ENCODE results near the gene TP53BP2. TPM values are rescaled to one million over a fixed set of nuclear protein-coding genes. Genes with fewer than 3 reads are reported as not detected.

TP53BP2 gene
- total and polyA plus RNA-seq, 2 experiments from 2014 or later: 36.8 to 93.5 TPM

- DNase-seq (ENCODE audit: low read depth in 1 of 2, low spot score in 1 of 2): peak in 1 of 2 donors; percentile 52
- H3K9me3 ChIP-seq (ENCODE audit: low read depth): no peaks in the 10 kb centered on the region
- peaks cover 86% of the 10 kb centered on the region for H3K4me1 ChIP-seq (ENCODE audit: low read depth)
- peak overlapping the region; percentile 14 for H3K4me3 ChIP-seq
- TF ChIP-seq CTCF (IDR thresholded peaks at IDR 0.05; ENCODE audit: low read depth, low read length): no peak
- H3K36me3 ChIP-seq: no peaks in the 10 kb centered on the region
- peak overlapping the region; percentile 88 for H3K27ac ChIP-seq
- no peaks in the 10 kb centered on the region for H3K27me3 ChIP-seq
These were observed 8.1 kb downstream of the TP53BP2 start for GRCh38 chr1:223837687-223838086.

GRCh38 chr1:223837206-223837605 lies 8.5 kb downstream of the TP53BP2 start:
- Histone ChIP-seq H3K4me3 (peak overlapping the region; percentile 13), H3K27ac (peak overlapping the region; percentile 88), H3K4me1 (ENCODE audit: low read depth) (peaks cover 87% of the 10 kb centered on the region), H3K27me3 (no peaks in the 10 kb centered on the region), H3K36me3 (no peaks in the 10 kb centered on the region), H3K9me3 (ENCODE audit: low read depth) (no peaks in the 10 kb centered on the region)
- no peak for TF ChIP-seq CTCF (IDR thresholded peaks at IDR 0.05; ENCODE audit: low read depth, low read length)
- DNase-seq (ENCODE audit: low read depth in 1 of 2, low spot score in 1 of 2): peak; percentile 23 to 67

GRCh38 chr1:223836586-223836985 lies 9.2 kb downstream of the TP53BP2 start:
- no peaks in the 10 kb centered on the region for H3K9me3 ChIP-seq (ENCODE audit: low read depth)
- no peaks in the 10 kb centered on the region for H3K27me3 ChIP-seq
- peak overlapping the region; percentile 88 for H3K27ac ChIP-seq
- no peak overlapping the region for H3K4me3 ChIP-seq
- no peaks in the 10 kb centered on the region for H3K36me3 ChIP-seq
- no peak for DNase-seq (ENCODE audit: low read depth in 1 of 2, low spot score in 1 of 2)
- TF ChIP-seq CTCF (IDR thresholded peaks at IDR 0.05; ENCODE audit: low read depth, low read length): no peak
- peaks cover 92% of the 10 kb centered on the region for H3K4me1 ChIP-seq (ENCODE audit: low read depth)

GRCh38 chr1:223835754-223836153 lies 10.0 kb downstream of the TP53BP2 start:
- TF ChIP-seq CTCF (IDR thresholded peaks at IDR 0.05; ENCODE audit: low read depth, low read length): no peak
- H3K36me3 ChIP-seq: no peaks in the 10 kb centered on the region
- no peaks in the 10 kb centered on the region for H3K9me3 ChIP-seq (ENCODE audit: low read depth)
- no peak overlapping the region for H3K4me3 ChIP-seq
- peak in 1 of 2 donors; percentile 45 for DNase-seq (ENCODE audit: low read depth in 1 of 2, low spot score in 1 of 2)
- no peaks in the 10 kb centered on the region for H3K27me3 ChIP-seq
- H3K27ac ChIP-seq: peak overlapping the region; percentile 88
- peaks cover 85% of the 10 kb centered on the region for H3K4me1 ChIP-seq (ENCODE audit: low read depth)

- Histone ChIP-seq H3K27me3 (no peaks in the 10 kb centered on the region), H3K27ac (peak overlapping the region; percentile 88)
These were observed 11.0 kb downstream of the TP53BP2 start for GRCh38 chr1:223834660-223835263.

More at GRCh38 chr1:223834660-223835263, 11.0 kb downstream of the TP53BP2 start:
- peak in 1 of 2 donors; percentile 87 for DNase-seq (ENCODE audit: low read depth in 1 of 2, low spot score in 1 of 2)
- TF ChIP-seq CTCF (IDR thresholded peaks at IDR 0.05; ENCODE audit: low read depth, low read length): no peak
- no peak overlapping the region for H3K4me3 ChIP-seq
- H3K36me3 ChIP-seq: no peaks in the 10 kb centered on the region
- H3K9me3 ChIP-seq (ENCODE audit: low read depth): no peaks in the 10 kb centered on the region
- H3K4me1 ChIP-seq (ENCODE audit: low read depth): peaks cover 76% of the 10 kb centered on the region

Data from cardiac muscle cell (in vitro differentiated cells and primary cell).